ENCODE results near the gene PLET1.

The PLET1 gene

DNA sequence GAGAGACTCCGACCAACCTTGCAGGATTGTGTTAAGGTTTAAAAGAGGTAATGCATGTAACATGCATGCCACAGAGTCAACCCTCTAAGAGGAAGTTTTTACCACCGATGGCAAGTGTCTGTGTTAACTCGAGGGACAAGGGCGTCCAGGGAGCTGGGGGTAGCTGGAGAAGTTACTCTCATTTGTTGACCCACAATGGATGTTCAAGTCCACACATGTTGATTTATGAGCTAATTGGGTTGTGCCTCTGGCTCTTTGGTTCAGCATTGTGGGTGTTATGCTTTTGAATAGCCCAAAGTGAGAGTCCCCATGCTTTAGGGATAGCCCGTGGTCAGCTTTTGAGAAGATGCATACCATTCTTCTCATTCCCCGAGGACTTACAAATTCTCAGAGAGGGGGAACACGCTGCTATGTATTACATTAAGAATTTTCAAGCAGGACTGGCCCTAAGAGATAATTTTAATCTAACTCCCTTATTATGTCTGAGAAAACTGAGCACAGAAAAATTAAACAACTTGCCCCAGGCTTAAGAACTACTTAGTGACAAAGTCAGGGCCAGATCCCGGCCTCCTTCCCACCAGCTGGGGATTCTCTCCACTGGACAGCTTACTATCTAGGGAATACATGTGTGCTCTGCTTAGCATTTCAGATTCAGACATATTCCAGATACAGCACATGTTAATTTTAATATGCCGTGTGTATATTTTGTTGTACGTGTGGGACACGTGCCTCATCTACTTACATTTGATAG, 5.2 kb upstream of the PLET1 start:
- ChIA-PET POLR2A (no interaction called here), CTCF (interaction anchor here (0.7 to 2.1 kb wide), 3 partner anchors 14 to 153 kb away, joined by 3 to 8 read pairs (median 5); no protein-coding TSS in a partner anchor)
- TF ChIP-seq, protein P1, sequence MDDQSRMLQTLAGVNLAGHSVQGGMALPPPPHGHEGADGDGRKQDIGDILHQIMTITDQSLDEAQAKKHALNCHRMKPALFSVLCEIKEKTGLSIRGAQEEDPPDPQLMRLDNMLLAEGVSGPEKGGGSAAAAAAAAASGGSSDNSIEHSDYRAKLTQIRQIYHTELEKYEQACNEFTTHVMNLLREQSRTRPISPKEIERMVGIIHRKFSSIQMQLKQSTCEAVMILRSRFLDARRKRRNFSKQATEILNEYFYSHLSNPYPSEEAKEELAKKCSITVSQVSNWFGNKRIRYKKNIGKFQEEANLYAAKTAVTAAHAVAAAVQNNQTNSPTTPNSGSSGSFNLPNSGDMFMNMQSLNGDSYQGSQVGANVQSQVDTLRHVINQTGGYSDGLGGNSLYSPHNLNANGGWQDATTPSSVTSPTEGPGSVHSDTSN (CRISPR knock-in tag; IDR thresholded peaks at IDR 0.05): no peak
- no peak for TF ChIP-seq ZNF529 (tag by site-specific recombination; IDR thresholded peaks at IDR 0.05; ENCODE audit: insufficient replicate concordance)
- no peak for TF ChIP-seq ZNF571 (tag by site-specific recombination; IDR thresholded peaks at IDR 0.05)
- TF ChIP-seq GLI4 (tag by site-specific recombination; IDR thresholded peaks at IDR 0.05): no peak
- TF ChIP-seq, protein P2, sequence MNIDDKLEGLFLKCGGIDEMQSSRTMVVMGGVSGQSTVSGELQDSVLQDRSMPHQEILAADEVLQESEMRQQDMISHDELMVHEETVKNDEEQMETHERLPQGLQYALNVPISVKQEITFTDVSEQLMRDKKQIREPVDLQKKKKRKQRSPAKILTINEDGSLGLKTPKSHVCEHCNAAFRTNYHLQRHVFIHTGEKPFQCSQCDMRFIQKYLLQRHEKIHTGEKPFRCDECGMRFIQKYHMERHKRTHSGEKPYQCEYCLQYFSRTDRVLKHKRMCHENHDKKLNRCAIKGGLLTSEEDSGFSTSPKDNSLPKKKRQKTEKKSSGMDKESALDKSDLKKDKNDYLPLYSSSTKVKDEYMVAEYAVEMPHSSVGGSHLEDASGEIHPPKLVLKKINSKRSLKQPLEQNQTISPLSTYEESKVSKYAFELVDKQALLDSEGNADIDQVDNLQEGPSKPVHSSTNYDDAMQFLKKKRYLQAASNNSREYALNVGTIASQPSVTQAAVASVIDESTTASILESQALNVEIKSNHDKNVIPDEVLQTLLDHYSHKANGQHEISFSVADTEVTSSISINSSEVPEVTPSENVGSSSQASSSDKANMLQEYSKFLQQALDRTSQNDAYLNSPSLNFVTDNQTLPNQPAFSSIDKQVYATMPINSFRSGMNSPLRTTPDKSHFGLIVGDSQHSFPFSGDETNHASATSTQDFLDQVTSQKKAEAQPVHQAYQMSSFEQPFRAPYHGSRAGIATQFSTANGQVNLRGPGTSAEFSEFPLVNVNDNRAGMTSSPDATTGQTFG (tag by site-specific recombination; IDR thresholded peaks at IDR 0.05; ENCODE audit: borderline replicate concordance): no peak
- no peak for TF ChIP-seq ZNF596 (tag by site-specific recombination; IDR thresholded peaks at IDR 0.05)
- no peak for TF ChIP-seq ZFP37 (tag by site-specific recombination; IDR thresholded peaks at IDR 0.05)
- TF ChIP-seq, protein P3, sequence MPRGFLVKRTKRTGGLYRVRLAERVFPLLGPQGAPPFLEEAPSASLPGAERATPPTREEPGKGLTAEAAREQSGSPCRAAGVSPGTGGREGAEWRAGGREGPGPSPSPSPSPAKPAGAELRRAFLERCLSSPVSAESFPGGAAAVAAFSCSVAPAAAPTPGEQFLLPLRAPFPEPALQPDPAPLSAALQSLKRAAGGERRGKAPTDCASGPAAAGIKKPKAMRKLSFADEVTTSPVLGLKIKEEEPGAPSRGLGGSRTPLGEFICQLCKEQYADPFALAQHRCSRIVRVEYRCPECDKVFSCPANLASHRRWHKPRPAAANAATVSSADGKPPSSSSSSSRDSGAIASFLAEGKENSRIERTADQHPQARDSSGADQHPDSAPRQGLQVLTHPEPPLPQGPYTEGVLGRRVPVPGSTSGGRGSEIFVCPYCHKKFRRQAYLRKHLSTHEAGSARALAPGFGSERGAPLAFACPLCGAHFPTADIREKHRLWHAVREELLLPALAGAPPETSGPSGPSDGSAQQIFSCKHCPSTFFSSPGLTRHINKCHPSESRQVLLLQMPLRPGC (tag by site-specific recombination; IDR thresholded peaks at IDR 0.05): no peak
- no peak for TF ChIP-seq ZNF670 (tag by site-specific recombination; IDR thresholded peaks at IDR 0.05; ENCODE audit: low read depth)
- TF ChIP-seq ZNF776 (tag by site-specific recombination; IDR thresholded peaks at IDR 0.05; ENCODE audit: borderline replicate concordance): no peak
- TF ChIP-seq, protein P4, sequence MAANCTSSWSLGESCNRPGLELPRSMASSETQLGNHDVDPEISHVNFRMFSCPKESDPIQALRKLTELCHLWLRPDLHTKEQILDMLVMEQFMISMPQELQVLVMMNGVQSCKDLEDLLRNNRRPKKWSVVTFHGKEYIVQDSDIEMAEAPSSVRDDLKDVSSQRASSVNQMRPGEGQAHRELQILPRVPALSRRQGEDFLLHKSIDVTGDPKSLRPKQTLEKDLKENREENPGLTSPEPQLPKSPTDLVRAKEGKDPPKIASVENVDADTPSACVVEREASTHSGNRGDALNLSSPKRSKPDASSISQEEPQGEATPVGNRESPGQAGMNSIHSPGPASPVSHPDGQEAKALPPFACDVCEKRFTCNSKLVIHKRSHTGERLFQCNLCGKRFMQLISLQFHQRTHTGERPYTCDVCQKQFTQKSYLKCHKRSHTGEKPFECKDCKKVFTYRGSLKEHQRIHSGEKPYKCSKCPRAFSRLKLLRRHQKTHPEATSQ (tag by site-specific recombination; IDR thresholded peaks at IDR 0.05): no peak
- TF ChIP-seq MYNN (tag by site-specific recombination; IDR thresholded peaks at IDR 0.05; ENCODE audit: borderline replicate concordance): no peak
- no peak for TF ChIP-seq ZNF311 (tag by site-specific recombination; IDR thresholded peaks at IDR 0.05; ENCODE audit: borderline replicate concordance)
- TF ChIP-seq, protein P5, sequence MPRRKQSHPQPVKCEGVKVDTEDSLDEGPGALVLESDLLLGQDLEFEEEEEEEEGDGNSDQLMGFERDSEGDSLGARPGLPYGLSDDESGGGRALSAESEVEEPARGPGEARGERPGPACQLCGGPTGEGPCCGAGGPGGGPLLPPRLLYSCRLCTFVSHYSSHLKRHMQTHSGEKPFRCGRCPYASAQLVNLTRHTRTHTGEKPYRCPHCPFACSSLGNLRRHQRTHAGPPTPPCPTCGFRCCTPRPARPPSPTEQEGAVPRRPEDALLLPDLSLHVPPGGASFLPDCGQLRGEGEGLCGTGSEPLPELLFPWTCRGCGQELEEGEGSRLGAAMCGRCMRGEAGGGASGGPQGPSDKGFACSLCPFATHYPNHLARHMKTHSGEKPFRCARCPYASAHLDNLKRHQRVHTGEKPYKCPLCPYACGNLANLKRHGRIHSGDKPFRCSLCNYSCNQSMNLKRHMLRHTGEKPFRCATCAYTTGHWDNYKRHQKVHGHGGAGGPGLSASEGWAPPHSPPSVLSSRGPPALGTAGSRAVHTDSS (tag by site-specific recombination; IDR thresholded peaks at IDR 0.05): no peak
- TF ChIP-seq, protein P6, sequence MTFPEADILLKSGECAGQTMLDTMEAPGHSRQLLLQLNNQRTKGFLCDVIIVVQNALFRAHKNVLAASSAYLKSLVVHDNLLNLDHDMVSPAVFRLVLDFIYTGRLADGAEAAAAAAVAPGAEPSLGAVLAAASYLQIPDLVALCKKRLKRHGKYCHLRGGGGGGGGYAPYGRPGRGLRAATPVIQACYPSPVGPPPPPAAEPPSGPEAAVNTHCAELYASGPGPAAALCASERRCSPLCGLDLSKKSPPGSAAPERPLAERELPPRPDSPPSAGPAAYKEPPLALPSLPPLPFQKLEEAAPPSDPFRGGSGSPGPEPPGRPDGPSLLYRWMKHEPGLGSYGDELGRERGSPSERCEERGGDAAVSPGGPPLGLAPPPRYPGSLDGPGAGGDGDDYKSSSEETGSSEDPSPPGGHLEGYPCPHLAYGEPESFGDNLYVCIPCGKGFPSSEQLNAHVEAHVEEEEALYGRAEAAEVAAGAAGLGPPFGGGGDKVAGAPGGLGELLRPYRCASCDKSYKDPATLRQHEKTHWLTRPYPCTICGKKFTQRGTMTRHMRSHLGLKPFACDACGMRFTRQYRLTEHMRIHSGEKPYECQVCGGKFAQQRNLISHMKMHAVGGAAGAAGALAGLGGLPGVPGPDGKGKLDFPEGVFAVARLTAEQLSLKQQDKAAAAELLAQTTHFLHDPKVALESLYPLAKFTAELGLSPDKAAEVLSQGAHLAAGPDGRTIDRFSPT (tag by site-specific recombination; IDR thresholded peaks at IDR 0.05): no peak
- no peak for TF ChIP-seq ZFP3 (tag by site-specific recombination; IDR thresholded peaks at IDR 0.05; ENCODE audit: low read depth)
- no peak for TF ChIP-seq HOXC10 (CRISPR knock-in tag; IDR thresholded peaks at IDR 0.05)
- Histone ChIP-seq H3K4me1 (ENCODE audit: control insufficient read depth, insufficient read depth, low read length) (no peaks in the 10 kb centered on the region), H3K4me3 (ENCODE audit: low read depth, low read length) (no peak overlapping the region), H3K9me3 (ENCODE audit: control insufficient read depth, insufficient read depth, low read depth, low read length) (no peaks in the 10 kb centered on the region), H3K36me3 (ENCODE audit: control insufficient read depth in 2 of 2, insufficient read depth in 1 of 2, low read length in 2 of 2) (no peaks in the 10 kb centered on the region), H3K27ac (ENCODE audit: extremely low read depth, low read depth, low read length) (no peak overlapping the region)

Data from HEK293 (cell line).